Endothelial cell of umbilical vein (primary cell): ENCODE measurements around the gene CD48. TPM values are rescaled to one million over a fixed set of nuclear protein-coding genes. Genes with fewer than 3 reads are reported as not detected.

ENCODE experiments used
- BruUV-seq: library from RNA; stranded (reverse); fragments of 400-500 nt; replicated peaks from 2 replicates; lab custom pipeline; 2021; lab: Mats Ljungman, UMichigan
- CTCF ChIA-PET: fragments of 300-600, 350-600 bp; sonication (Branson Sonifier 250); formaldehyde crosslinking; loops from one replicate; lab custom pipeline; 2021; ENCODE audit warnings: antibody characterized with exemption, inconsistent platforms; lab: Charles Lee
- POLR2A ChIA-PET: fragments of 300-600, 350-600 bp; sonication (Branson Sonifier 250); formaldehyde crosslinking; loops from one replicate; lab custom pipeline; 2021; ENCODE audit warnings: antibody characterized with exemption, inconsistent platforms; lab: Charles Lee
- DNase-seq: peaks from one replicate; pipeline ENCODE4 v3.0.0-alpha.2; 2011; ENCODE audit warnings: low read depth, low spot score
- FAIRE-seq: peaks from 2 replicates; lab custom pipeline; 2011; peaks lifted over from hg19 to GRCh38; lab: Jason Lieb, UNC
- H2AFZ ChIP-seq: 2 replicates; pipeline ENCODE4 v1.6.0; 2012; ENCODE audit warnings: low read depth, low read length, control low read depth, inconsistent platforms
- H3K27ac ChIP-seq: 2 replicates; pipeline ENCODE4 v1.5.1; 2011; ENCODE audit warnings: low read depth, mild to moderate bottlenecking, control low read depth, low read length, moderate library complexity; ENCODE audit not compliant: insufficient read depth
- H3K27me3 ChIP-seq, 2 experiments: 2 replicates each; pipeline versions ENCODE4 v1.6.0 to v1.6.1; 2011; ENCODE audit warnings: low read length in 2 of 2, mixed read lengths in 1 of 2; ENCODE audit not compliant: control insufficient read depth in 2 of 2, insufficient read depth in 2 of 2
- H3K36me3 ChIP-seq, 2 experiments: 2 replicates in 1 of 2; 3 replicates in 1 of 2; pipeline ENCODE4 v1.5.1; 2011; ENCODE audit warnings: low read length in 2 of 2, mild to moderate bottlenecking in 1 of 2, moderate library complexity in 1 of 2; ENCODE audit not compliant: control insufficient read depth in 2 of 2, insufficient read depth in 2 of 2; ENCODE audit errors: extremely low read depth in 1 of 2
- H3K4me1 ChIP-seq: 3 replicates; pipeline ENCODE4 v1.5.1; 2011; ENCODE audit warnings: mild to moderate bottlenecking, low read length; ENCODE audit not compliant: control insufficient read depth, insufficient read depth; ENCODE audit errors: extremely low read depth
- H3K4me2 ChIP-seq: 2 replicates; pipeline ENCODE4 v1.6.1; 2011; ENCODE audit warnings: low read length, control low read depth, mixed read lengths; ENCODE audit not compliant: insufficient read depth
- H3K4me3 ChIP-seq, 3 experiments: fragments of 200-600 bp in 1 of 3; sonication (generic), shearing (Covaris generic) in 1 of 3; replicated peaks in 1 of 3; 2 replicates each; pipeline ENCODE4 v1.5.1; 2011 to 2016; ENCODE audit warnings: control low read depth in 3 of 3, low read length in 3 of 3, mild to moderate bottlenecking in 2 of 3, inconsistent platforms in 1 of 3, low read depth in 1 of 3, moderate library complexity in 1 of 3; ENCODE audit not compliant: insufficient read depth in 1 of 3
- H3K79me2 ChIP-seq: 2 replicates; pipeline ENCODE4 v1.6.0; 2012; ENCODE audit warnings: low read length, inconsistent platforms; ENCODE audit not compliant: control insufficient read depth, insufficient read depth
- H3K9ac ChIP-seq: replicated peaks from 2 replicates; pipeline ENCODE3; 2011; ENCODE audit warnings: low read length, control low read depth; ENCODE audit not compliant: insufficient read depth; ENCODE audit errors: extremely low read depth
- H3K9me1 ChIP-seq: replicated peaks from 3 replicates; pipeline ENCODE4 v1.6.0; 2011; ENCODE audit warnings: mild to moderate bottlenecking, low read length; ENCODE audit not compliant: control insufficient read depth, insufficient read depth; ENCODE audit errors: extremely low read depth
- H3K9me3 ChIP-seq: replicated peaks from 2 replicates; pipeline ENCODE4 v1.5.1; 2012; ENCODE audit warnings: low read length, inconsistent platforms; ENCODE audit not compliant: control insufficient read depth, insufficient read depth
- H4K20me1 ChIP-seq: replicated peaks from 2 replicates; pipeline ENCODE3; 2011; ENCODE audit warnings: mild to moderate bottlenecking, low read length; ENCODE audit not compliant: control insufficient read depth, insufficient read depth; ENCODE audit errors: extremely low read depth
- CTCF ChIP-seq, 2 donors: IDR thresholded peaks; 1 replicate in 1 of 2; 2 replicates in 1 of 2; pipeline ENCODE4 v1.5.1; 2011; ENCODE audit warnings: low read length in 2 of 2, mild to moderate bottlenecking in 2 of 2, moderate library complexity in 2 of 2, control low read depth in 1 of 2, inconsistent platforms in 1 of 2, low read depth in 1 of 2; ENCODE audit not compliant: insufficient read depth in 1 of 2; ENCODE audit errors: extremely low read depth in 1 of 2
- EZH2 ChIP-seq: IDR thresholded peaks from 2 replicates; pipeline ENCODE4 v1.6.1; 2012; ENCODE audit warnings: borderline replicate concordance, low read depth, mild to moderate bottlenecking, moderate library complexity, low read length, inconsistent platforms; ENCODE audit not compliant: severe bottlenecking
- FOS ChIP-seq: IDR thresholded peaks from 2 replicates; pipeline ENCODE4 v1.6.1; 2011; ENCODE audit warnings: mild to moderate bottlenecking, low read length, moderate library complexity, borderline replicate concordance; ENCODE audit not compliant: insufficient read depth
- GATA2 ChIP-seq: IDR thresholded peaks from 2 replicates; pipeline ENCODE4 v1.7.0; 2011; ENCODE audit warnings: low read depth, mild to moderate bottlenecking, moderate library complexity, mixed read lengths, low read length; ENCODE audit not compliant: insufficient read length, insufficient read depth
- JUN ChIP-seq: IDR thresholded peaks from 2 replicates; pipeline ENCODE4 v1.6.1; 2011; ENCODE audit warnings: borderline replicate concordance, low read depth; ENCODE audit not compliant: insufficient read length, insufficient read depth
- MAX ChIP-seq: IDR thresholded peaks from 2 replicates; pipeline ENCODE4 v1.6.1; 2011; ENCODE audit not compliant: insufficient read depth, insufficient read length
- MYC ChIP-seq: IDR thresholded peaks from one replicate; pipeline ENCODE4 v1.6.1; 2011; ENCODE audit warnings: mild to moderate bottlenecking, low read depth, low read length
- POLR2A ChIP-seq: IDR thresholded peaks from 2 replicates; pipeline ENCODE4 v1.6.1; 2012; ENCODE audit warnings: low read depth, mild to moderate bottlenecking, control low read depth, low read length
- POLR2AphosphoS5 ChIP-seq: IDR thresholded peaks from 2 replicates; pipeline ENCODE4 v1.6.1; 2012; ENCODE audit warnings: low read depth, mild to moderate bottlenecking, control low read depth, low read length, moderate library complexity; ENCODE audit not compliant: insufficient read depth
- dilution Hi-C: fragments of 300-500 bp; cut with MboI; formaldehyde crosslinking; loops from one replicate; pipeline ENCODE4 v1.15.0; 2019; ENCODE audit warnings: low sequenced_read_pairs; ENCODE audit not compliant: extremely low pct_ligation_motif_present
- intact Hi-C: fragments of 100-400 bp; cut with micrococcal nuclease; formaldehyde crosslinking; loops from one replicate; pipeline ENCODE4 v1.10.0; 2022
- polyA plus RNA-seq, 4 experiments: library from polyadenylated mRNA; depleted of rRNA in 3 of 4; stranded (reverse) in 3 of 4; unstranded in 1 of 4; fragments of >200 nt; gene quantifications; 2 replicates each; pipeline versions ENCODE4 v1.2.1 to v1.2.3, GENCODE V29; 2011 to 2012; ENCODE audit warnings: missing spikeins in 1 of 4
- total RNA-seq: library from RNA; stranded (reverse); gene quantifications from 2 replicates; pipeline ENCODE4 v1.2.3, GENCODE V29; 2021

CD48 gene
- total and polyA plus RNA-seq, 2 donors (not counting 3 experiments of a cell fraction or from before 2014, with no cell fraction given) = not detected

GRCh38 chr1:160720356-160721085, 8.9 kb upstream of the CD48 start:
- Histone ChIP-seq H3K36me3 (no peaks in the 10 kb centered on the region), H3K4me2 (no peak overlapping the region), H3K4me3 (no peak overlapping the region), H3K9me3 (no peaks in the 10 kb centered on the region), H2AFZ (no peak overlapping the region), H3K9ac (no peak overlapping the region), H3K4me1 (no peaks in the 10 kb centered on the region), H3K79me2 (no peaks in the 10 kb centered on the region), H3K9me1 (no peaks in the 10 kb centered on the region), H3K27ac (no peak overlapping the region), H4K20me1 (no peaks in the 10 kb centered on the region), H3K27me3 (peaks cover 0 to 5% of the 10 kb centered on the region in 2 experiments)
- FAIRE-seq = no peak
- intact Hi-C loops (no loop called here), dilution Hi-C loops (no loop called here)
- no TSS peak for BruUV-seq
- no peak for DNase-seq
- ChIA-PET CTCF (no interaction called here), POLR2A (no interaction called here)
- no peak for TF ChIP-seq MAX
- no peak for TF ChIP-seq MYC
- no peak for TF ChIP-seq POLR2AphosphoS5
- no peak for TF ChIP-seq FOS
- TF ChIP-seq JUN = no peak
- no peak for TF ChIP-seq EZH2
- no peak for TF ChIP-seq POLR2A
- TF ChIP-seq CTCF (IDR thresholded peaks at IDR 0.05; ENCODE audit: extremely low read depth in 1 of 2, insufficient read depth in 1 of 2, low read depth in 1 of 2, low read length in 2 of 2) = no peak
- no peak for TF ChIP-seq GATA2
